ENCODE results near the gene AKAIN1. TPM values are rescaled to one million over a fixed set of nuclear protein-coding genes. Genes with fewer than 3 reads are reported as not detected.

Gene AKAIN1
- total and polyA plus RNA-seq, 8 donors, result 3.2 TPM; not detected in 7

DNA sequence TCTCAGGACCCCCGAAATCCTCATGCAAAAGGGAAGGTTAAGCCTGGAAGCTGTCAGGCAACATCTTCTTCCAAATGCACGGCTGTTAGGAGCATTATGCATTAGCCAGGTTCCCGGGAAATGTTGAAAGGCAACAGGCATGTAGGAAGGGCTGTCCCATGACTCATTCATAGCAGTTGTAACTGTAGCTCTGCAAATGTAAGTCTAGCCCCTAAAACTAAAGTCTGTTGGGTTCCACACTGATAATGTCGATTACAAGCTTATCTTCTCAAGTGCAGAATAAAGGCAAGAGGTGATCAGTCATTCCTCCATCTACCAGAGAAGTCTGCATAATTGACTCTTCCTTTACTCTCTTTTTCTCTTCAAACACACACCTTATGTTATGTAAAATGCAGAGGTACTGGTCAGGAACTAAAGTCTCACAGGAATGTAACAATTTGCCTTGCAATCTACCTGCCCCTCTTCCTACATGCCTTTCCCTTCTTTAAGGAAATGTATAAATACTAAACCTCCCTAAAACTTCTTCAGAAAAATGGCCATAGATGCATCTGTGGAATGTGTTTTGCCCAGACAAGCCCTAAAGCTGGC, 99.8 kb downstream of the AKAIN1 start:
- no peaks in the 10 kb centered on the region for H3K4me1 ChIP-seq
- H3K27me3 ChIP-seq, result no peaks in the 10 kb centered on the region
- 30 to 49% (median 44%) methylated on average over 4 of the region's 4 CpGs for whole genome bisulfite sequencing, 5 donors
- H3K36me3 ChIP-seq, result no peaks in the 10 kb centered on the region
- intact Hi-C loops (cut with DNase I; ENCODE audit: low total_unique reads), result no loop called here
- H3K9me3 ChIP-seq, result peaks cover 0 to 12% (median 0%) of the 10 kb centered on the region in 4 donors
- no peak overlapping the region for H3K27ac ChIP-seq
- TF ChIP-seq EP300 (IDR thresholded peaks at IDR 0.05) (no peak), POLR2A (IDR thresholded peaks at IDR 0.05) (no peak), CTCF (IDR thresholded peaks at IDR 0.05) (no peak), POLR2AphosphoS5 (IDR thresholded peaks at IDR 0.05) (no peak)
- H3K4me3 ChIP-seq, result no peak overlapping the region
- DNase-seq, result no peak

DNA sequence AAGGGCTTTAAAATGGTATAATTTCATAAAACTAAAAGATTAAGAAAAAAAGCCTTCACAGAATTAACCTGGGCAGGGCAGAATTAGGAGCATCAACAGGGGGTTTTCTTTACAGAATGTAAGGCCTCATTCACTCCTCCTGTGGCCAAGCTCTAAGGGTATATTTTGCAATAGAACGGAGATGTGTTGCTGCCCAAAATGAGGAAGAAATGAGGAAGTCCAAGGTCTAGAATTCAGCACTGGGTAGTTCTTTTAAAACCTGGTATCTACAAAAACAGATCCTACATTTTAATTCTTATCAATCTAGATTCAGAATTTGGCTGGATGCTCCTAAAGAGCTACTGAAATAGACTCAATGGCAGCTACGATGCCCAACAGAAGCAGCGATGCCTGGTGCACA, 101.8 kb downstream of the AKAIN1 start:
- no peak overlapping the region for H3K27ac ChIP-seq
- 80 to 95% (median 90%) methylated on average over 3 of the region's 3 CpGs for WGBS, 5 donors
- no peak for DNase-seq
- no peak for TF ChIP-seq POLR2A (IDR thresholded peaks at IDR 0.05)
- TF ChIP-seq CTCF (IDR thresholded peaks at IDR 0.05), result no peak
- TF ChIP-seq EP300 (IDR thresholded peaks at IDR 0.05), result no peak
- TF ChIP-seq POLR2AphosphoS5 (IDR thresholded peaks at IDR 0.05), result no peak
- intact Hi-C loops (cut with DNase I; ENCODE audit: low total_unique reads), result no loop called here
- H3K27me3 ChIP-seq, result no peaks in the 10 kb centered on the region
- H3K36me3 ChIP-seq, result no peaks in the 10 kb centered on the region
- H3K4me1 ChIP-seq, result no peaks in the 10 kb centered on the region
- no peak overlapping the region for H3K4me3 ChIP-seq
- H3K9me3 ChIP-seq, result peaks cover 0 to 21% (median 5%) of the 10 kb centered on the region in 4 donors

DNA sequence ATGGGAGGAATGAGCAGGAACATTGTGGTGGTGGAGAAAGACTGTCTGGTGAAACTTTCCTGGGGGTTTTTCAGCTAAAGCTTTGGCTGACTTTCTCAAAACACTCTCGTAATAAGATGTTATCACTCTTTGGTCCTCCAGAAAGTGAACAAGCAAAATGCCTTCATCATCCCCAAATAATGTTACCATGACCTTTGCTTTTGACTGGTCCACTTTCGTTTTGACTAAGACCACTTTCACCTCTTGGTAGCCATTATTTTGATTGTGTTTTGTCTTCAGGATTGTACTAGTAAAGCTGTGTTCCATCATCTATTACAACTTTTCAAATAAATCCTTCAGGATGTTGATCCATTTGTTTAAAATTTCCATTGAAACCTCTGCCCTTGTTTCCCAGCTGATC, 103.2 kb downstream of the AKAIN1 start:
- WGBS, 5 donors, result 39 to 59% (median 51%) methylated on average over 2 of the region's 2 CpGs

More for the DNA sequence above, 103.2 kb downstream of the AKAIN1 start:
- Histone ChIP-seq H3K4me3 (no peak overlapping the region), H3K27ac (no peak overlapping the region), H3K27me3 (no peaks in the 10 kb centered on the region), H3K4me1 (no peaks in the 10 kb centered on the region), H3K36me3 (no peaks in the 10 kb centered on the region), H3K9me3 (peaks cover 0 to 26% (median 10%) of the 10 kb centered on the region in 4 donors)
- TF ChIP-seq POLR2A (IDR thresholded peaks at IDR 0.05) (no peak), EP300 (IDR thresholded peaks at IDR 0.05) (no peak), CTCF (IDR thresholded peaks at IDR 0.05) (no peak)
- no peak for DNase-seq
- intact Hi-C loops (cut with DNase I; ENCODE audit: low total_unique reads), result no loop called here

Other genes starting within 250 kb of the AKAIN1 start
- gene ZBTB14, start 98.5 kb upstream of the AKAIN1 start, total RNA-seq, result 10 to 100 TPM in 1 of 5 donors, 1 to 10 TPM in 4; 3.8 to 14.9 (median 6.4) TPM
- 1 to 10 TPM; 5.1 to 6.9 (median 5.2) TPM for gene ZBTB14, start 98.5 kb upstream of the AKAIN1 start, polyA plus RNA-seq

Data from stomach (tissue), 9 donors.